NCI-H2227 (cell line): ENCODE data around the gene SLC22A17.
"Not testable (repeated sequence)": the region's sequence is repeated elsewhere in the genome, so short reads cannot be mapped to it uniquely, and the experiment has no call there.

Experiments used
- DNase-seq: peaks from one replicate; lab custom pipeline; 2025; ENCODE audit not compliant: unreplicated experiment; lab: John Stamatoyannopoulos, UW

Gene SLC22A17

DNA sequence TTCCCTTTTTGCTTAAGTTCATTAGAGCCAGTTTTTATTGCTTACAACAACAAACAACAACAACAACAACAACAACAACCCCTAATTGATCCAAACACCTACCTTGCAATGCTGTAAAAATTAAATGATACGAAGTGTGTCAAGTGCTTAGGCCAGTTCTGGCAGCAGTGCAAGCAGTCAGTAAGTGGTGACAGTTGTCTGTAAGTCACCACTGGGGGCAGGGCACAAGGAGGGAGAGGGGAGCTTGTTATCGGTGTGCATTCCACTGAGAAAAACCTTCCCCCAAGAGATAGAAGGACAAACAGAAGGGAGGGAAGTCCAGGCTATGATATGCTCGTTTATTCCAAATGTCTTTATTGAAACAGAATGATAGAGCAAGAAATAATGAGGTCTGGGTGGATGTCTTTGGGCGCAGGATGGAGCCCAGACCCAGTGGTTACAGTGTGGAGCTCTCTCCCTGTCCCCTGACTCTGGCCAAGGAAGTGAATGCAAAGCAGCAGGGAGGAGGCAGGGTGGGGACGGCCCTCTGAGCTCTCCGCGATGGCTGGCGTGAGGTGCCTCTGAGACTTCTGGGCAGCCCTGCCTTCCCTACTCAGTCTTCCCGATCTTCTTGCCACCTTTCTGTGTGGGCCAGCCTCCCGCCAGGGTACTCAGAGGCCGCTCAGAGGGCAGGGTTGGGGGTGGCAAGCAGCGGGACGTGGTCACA lies 6.5 kb downstream of the SLC22A17 start:
- DNase-seq = no peak

DNA sequence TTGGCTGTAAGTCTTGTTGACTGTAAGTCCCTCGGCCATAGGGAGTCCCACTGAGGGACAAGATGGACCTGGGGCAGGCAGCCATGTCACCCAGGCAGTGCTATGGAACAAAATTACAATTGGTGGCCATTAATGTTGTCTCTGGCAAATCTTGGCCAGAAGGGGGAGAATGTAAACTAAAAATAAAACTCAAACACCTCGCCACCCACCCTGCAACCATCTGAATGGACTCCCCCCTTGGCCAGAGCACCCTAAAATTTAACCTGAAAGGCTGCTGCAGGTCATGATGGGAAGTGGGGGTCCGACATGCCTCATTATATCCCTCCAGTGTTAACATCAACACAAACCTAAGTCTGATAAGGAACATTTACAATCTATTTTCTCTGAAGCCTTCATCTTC lies 8.2 kb downstream of the SLC22A17 start:
- DNase-seq = no peak

DNA sequence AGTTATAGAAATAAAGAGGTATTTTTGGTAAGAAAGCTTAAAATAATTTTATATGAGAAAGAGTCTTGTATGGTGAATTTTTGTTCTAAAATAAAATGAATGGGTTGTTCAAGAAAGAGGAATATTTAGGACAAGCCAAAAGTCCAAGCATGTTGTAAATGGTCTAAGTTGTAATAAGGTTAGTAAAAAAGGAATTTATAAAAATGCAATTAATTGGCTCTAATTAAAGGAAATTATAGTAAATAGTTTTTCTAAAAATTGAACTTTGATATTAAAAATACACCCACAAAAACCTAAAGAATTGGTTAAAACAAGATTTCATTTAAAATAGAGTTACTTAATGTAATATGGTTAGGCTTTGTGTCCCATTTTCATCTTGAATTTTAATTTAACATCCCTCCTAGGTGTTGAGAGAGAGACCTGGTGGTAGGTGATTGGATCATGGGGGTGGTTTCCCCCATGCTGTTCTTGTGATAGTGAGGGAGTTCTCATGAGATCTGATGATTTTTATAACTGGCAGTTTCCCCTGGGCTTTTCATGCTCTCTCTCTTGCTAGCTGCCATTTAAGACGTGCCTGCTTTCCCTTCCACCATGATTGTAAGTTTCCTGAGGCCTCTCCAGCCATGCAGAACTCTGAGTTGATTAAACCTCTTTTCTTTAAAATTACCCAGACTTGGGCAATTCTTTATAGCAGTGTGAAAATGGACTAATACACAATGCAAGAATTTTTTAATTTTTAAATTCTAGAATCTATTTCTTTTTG lies 13.0 kb downstream of the SLC22A17 start:
- no peak for DNase-seq

DNA sequence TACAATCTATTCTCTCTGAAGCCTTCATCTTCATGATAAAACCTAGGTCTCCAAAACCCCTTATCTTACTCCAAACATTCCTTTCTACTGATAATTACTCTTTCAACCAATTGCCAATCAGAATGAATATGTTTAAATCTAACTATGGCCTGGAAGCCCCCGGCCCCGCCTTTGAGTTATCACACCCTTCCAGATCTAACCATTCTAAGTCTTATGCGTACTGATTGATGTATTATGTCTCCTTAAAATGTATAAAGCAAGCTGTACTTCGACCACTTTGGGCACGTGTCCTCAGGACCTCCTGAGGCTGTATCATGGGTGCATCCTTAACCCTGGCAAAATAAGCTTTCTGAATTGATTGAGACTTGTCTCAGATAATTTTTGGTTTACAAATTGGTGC lies 17.1 kb downstream of the SLC22A17 start:
- DNase-seq = no peak

DNA sequence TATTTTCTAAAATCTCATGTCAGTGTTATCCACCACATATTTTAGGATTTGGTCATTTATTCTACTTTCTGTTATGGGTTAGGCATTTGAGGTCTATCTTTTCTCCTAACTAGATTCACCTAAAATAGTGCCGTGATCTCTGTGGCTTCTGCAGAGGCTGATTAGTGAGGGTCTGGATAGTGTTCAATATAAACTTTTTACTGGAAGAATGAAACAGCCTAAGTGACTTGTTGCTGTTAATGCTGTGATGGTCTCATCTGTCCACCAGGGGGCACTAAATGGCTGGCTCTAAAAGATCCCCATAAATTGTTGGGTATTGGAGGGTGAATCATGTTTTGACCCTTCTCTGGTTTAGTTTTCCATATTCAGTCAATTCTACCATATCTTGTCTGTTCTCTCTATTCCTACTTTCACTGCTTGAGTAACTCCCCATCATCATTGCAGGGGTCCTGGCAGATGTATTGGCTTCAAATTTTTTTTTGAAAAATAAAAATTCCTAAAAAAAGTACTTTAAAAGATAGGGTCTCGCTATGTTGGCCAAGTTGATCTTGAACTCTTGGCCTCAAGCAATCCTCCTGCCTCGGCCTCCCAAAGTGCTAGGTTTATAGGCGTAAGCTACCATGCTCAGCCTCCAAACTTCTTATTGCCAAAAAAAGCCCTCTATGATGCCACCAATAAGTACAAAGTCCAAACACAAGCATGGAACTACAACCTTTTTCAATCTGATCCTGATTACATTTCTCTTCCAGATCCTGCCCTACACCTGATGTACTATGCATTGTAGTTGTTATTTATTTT lies 24.5 kb downstream of the SLC22A17 start:
- DNase-seq = peak; percentile 71

DNA sequence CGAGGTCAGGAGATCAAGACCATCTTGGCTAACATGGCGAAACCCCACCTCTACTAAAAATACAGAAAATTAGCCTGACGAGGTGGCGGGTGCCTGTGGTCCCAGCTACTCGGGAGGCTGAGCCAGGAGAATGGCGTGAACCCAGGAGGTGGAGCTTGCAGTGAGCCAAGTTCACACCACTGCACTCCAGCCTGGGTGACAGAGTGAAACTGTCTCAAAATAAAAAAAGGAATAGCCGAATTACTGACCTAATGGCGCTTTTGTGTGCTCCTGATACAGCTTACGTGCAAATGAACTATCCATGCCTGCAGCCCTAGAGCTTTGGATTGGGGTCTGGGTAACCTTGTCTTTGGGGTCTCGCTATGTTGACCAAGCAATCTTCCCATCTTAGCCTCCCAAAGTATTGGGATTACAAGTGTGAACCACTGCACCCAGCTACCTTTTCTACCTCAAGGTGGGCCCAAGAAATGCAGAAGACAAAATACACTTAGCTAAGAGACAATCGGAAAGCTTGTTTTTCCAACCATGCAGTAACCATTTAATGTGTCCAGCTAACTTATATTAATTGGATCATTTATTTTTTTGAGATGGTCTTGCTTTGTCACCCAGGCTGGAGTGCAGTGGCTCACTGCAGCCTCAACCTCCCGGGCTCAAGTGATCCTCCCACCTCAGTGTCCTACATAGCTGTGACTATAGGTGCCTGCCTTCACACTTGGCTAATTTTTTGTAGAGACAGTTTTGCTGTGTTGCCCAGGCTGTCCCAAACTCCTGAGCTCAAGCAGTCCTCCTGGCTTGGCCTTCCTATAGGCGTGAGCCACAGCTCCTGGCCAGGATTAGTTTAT lies 26.0 kb downstream of the SLC22A17 start:
- DNase-seq = no peak

DNA sequence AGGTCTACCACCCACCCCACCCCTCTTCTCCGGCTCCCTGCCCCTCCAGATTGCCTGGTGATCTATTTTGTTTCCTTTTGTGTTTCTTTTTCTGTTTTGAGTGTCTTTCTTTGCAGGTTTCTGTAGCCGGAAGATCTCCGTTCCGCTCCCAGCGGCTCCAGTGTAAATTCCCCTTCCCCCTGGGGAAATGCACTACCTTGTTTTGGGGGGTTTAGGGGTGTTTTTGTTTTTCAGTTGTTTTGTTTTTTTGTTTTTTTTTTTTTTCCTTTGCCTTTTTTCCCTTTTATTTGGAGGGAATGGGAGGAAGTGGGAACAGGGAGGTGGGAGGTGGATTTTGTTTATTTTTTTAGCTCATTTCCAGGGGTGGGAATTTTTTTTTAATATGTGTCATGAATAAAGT lies 26.9 kb downstream of the SLC22A17 start:
- DNase-seq = not testable (repeated sequence)

DNA sequence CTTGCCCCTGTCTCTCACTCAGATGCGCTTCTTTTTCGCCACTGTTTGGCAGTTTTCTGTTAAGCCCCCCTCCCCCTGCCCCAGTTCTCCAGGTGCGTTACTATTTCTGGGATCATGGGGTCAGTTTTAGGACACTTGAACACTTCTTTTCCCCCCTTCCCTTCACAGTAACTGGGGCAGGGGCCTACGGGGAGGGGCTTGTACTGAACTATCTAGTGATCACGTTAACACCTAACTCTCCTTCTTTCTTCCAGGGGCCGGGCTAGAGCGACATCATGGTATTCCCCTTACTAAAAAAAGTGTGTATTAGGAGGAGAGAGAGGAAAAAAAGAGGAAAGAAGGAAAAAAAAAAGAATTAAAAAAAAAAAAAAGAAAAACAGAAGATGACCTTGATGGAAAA lies 27.7 kb downstream of the SLC22A17 start:
- no peak for DNase-seq

DNA sequence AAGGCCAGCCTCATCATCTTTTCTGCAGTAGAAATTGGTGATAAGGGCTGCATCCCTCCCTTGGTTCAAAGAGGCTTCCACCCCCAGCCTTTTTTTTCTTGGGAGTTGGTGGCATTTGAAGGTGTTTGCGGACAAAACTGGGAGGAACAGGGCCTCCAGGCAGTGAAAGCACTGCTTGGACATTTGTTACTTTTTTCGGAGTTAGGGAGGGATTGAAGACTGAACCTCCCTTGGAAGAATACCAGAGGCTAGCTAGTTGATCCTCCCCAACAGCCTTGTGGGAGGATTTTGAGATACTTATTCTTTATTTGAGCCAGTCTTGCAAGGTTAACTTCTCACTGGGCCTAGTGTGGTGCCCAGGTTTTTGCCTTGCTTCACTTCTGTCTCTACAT lies 28.2 kb downstream of the SLC22A17 start:
- DNase-seq = no peak

DNA sequence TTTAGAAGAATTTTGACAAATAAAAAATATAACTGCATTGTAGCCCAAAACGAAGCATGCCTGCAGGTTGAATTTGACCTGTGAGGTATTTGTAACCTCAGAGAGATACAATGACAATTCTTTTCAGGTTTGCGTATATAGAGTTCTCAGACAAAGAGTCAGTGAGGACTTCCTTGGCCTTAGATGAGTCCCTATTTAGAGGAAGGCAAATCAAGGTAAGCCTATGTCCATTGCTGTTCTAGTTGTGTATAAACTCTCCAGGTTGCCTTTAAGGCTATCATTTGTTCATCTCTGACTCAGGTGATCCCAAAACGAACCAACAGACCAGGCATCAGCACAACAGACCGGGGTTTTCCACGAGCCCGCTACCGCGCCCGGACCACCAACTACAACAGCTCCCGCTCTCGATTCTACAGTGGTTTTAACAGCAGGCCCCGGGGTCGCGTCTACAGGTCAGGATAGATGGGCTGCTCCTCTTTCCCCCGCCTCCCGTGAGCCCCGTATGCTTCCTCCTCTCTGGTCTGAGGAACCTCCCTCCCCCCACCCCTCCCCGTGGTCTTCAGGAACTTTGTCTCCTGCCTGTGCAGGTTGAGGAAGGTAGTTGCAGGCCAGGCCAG lies 28.7 kb downstream of the SLC22A17 start:
- DNase-seq = no peak

DNA sequence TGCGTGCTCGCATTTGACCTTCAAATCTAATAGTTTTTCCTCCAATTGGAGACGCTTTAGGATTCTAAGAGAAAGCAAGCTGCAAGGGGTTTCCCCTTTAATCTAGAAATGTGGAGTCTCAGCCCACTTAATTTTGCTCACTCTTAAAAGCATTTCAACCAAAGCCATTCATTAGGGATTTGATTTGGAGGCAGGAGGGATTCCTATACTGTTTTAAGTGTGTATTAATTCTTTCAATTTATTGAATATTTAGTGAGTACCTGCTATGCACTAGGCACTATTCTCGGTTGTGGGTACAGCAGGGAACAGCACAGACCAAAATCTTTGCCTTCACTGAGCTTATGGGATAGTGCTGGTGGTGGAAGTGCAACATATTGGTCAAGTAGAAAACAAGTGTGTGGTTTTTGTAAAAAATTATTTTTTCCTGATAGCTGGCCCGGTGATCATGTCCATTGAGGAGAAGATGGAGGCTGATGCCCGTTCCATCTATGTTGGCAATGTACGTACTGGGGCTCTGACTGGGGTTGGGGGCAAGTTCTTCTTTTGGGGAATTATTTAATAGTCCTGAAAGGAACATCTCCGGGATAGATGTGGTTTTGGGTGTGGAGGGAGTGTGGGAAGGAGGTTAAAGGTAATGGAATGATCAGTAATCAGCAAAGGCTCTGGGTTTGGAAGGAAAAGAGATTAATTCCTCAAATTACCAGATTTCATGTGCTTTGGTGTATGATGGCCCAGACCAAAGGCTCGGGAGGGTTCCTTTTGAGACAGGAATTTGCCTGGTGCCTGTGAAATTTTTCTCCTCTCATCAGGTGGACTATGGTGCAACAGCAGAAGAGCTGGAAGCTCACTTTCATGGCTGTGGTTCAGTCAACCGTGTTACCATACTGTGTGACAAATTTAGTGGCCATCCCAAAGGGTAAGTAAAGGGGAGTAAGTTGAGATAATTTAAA lies 29.8 kb downstream of the SLC22A17 start:
- DNase-seq = no peak

DNA sequence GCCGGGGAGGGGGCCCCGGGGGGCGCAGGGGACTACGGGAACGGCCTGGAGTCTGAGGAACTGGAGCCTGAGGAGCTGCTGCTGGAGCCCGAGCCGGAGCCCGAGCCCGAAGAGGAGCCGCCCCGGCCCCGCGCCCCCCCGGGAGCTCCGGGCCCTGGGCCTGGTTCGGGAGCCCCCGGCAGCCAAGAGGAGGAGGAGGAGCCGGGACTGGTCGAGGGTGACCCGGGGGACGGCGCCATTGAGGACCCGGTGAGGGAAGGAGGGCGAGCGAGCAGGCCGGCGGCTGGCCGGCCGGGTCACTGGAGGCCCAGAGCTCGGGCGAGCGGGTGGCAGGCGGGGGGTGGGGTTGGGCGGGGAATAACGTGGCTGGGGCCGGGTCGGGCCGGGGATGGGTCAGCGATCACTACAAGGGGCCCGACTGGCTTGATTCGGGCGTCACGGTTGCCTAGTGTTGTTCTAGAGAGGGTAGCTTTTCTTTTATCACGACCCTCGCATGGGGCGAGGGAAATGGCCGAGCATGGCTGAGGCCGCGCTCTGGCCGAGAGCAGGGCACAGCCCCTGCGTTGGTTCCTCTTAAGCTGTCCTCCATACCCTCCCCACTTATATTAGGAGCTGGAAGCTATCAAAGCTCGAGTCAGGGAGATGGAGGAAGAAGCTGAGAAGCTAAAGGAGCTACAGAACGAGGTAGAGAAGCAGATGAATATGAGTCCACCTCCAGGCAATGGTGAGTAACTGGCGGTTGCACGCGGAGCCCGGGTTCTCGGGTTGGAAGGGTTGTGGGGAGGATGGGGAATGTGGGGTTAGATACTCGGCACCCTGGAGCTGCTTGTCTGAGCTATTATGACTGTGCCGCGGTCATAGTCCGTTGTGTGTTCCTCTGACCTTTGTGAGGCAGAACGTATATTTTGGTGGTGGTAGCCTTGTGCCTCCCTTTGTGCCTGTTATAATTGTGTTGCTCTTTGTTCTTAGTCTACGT lies 30.8 kb downstream of the SLC22A17 start:
- DNase-seq = peak; percentile 61

DNA sequence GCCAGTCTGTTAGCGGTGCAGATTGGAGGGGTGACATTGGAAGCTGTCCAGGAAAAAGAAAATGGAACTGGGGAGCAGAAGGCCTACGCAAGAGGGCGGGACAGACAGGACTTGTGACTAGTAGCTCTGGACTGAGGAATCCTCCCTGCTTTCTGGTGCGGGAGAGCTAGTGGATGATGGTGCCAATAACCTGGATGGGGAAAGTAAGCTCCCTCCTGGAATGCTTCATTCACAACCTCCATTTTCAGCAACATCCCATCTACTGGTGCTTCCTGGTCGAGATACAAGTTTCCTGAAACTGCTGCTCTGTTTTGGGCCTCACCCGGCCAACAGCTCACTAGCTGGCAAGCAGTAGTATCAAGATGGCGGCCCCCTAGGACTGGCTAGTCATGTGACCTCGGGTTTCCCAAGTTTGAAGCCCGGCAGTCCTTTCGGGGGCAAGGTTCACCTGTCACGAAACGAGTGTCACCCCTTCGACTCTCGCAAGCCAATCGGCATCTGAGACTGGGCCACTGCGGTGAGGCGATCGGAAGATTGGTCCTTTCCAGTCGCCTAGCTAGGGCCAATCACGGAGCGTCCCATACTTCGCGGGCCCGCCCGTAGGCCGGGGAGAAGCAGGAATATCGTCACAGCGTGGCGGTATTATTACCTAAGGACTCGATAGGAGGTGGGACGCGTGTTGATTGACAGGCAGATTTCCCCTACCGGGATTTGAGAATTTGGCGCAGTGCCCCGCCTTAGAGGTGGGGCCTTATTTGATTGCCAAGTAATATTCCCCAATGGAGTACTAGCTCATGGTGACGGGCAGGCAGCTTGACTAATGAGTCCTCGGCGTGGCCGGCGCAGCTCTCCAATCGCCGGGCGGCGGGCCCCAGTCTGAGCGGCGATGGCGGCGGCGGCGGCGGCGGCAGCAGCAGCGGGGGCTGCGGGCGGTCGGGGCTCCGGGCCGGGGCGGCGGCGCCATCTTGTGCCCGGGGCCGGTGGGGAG lies 31.8 kb downstream of the SLC22A17 start, which contains the start of gene PABPN1:
Gene PABPN1, plus strand, starts transcription at position 874 of the 988 bp plus-strand sequence. Its CDS starts 13 bp downstream, at position 887.
- DNase-seq = peak; percentile 100

DNA sequence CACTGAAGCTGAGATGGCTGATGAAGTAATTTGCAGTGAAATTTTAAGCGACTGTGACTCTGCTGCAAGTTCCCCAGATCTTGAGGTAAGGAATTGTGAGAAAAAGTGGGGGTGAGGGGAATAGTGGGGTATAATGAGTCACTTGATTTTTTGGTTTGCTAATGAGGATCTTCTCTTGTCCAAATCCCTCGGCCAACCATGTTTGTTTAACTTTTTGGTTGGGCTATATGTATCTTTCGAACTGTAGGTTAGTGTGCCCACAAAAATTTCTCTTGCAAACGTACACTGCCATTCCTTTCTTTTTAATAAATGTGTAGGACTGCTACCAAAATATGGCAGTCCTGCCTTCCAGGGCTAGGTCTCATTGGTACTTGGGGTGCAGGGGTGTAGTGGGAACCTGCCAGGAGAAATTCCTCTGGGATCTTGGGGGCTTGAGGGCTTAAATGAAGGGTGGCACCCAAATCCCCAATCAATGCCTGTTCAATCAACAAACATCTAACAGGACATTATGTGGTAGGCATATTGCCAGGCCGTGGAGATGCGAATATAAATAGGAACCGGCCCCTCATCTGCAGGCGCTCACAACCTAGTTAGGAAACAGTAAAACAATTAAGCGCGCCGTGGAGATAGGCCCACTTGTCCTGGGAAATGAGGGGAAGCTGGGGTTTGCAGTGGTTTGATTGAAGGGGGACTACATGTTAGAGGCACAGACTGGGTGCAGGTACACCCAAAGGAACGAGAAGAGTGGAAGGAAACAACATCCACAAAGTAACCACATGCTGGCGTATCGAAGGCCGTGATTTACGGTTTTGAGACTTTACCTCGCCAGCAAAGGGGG lies 32.7 kb downstream of the SLC22A17 start:
- DNase-seq = no peak

DNA sequence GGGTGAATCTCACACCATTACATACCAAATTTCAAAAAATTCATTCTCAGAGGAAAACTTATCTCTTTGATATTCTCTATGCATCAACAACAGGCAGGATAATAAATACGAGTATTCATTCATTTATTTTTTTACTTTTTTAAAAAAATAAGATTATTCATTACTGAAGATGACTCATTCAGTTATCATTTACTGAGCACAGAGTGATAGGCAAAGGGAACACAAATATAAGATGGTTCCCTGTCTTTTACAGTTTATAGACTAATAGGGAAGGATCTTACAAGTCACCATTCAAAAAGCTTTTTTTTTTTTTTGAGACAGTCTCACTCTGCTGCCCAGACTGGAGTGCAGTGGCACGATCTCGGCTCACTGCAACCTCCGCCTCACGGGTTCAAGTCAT lies 36.4 kb downstream of the SLC22A17 start:
- DNase-seq = no peak

DNA sequence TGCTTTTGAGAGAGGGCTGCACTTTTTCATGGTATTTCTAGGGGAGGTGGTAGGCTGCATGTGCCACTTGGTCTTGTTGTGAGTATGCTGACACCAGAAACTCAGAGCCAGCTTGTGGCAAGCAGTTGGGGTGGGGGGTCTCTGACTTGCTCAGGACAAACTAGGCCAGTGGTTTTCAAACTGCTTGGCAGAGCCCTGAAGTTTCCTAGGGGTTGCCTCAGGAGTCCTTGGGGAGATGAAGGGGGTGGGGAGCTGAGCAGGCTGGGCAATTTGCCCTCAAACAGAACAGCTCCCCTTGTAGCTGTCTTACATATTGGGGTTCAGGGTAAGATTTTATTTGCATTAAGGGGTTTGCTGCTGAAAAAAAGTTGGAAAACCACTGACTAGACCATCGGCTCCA lies 42.1 kb downstream of the SLC22A17 start:
- no peak for DNase-seq
